CD4-positive, alpha-beta T cell treated with Interleukin-6 for 4 hours (primary cell): Measurements from ENCODE around the gene LZTS2.
A peak's percentile ranks its signal among the peaks of the same experiment; 100 is the strongest.
"Not testable (repeated sequence)": the region's sequence is repeated elsewhere in the genome, so short reads cannot be mapped to it uniquely, and the experiment has no call there.

Source experiments
- DNase-seq: peaks from one replicate; pipeline ENCODE4 v3.0.0-alpha.2; 2020; ENCODE audit warnings: mixed read lengths

The LZTS2 gene

GRCh38 chr10:101034404-101034803 is 34.8 kb downstream of the LZTS2 start:
- DNase-seq: not testable (repeated sequence)

GRCh38 chr10:101035314-101035713 is 35.7 kb downstream of the LZTS2 start:
- no peak for DNase-seq

GRCh38 chr10:101035916-101036702 is 36.5 kb downstream of the LZTS2 start:
- no peak for DNase-seq

- DNase-seq: no peak
These were observed 37.1 kb downstream of the LZTS2 start for GRCh38 chr10:101036726-101037125.

GRCh38 chr10:101038484-101038883 is 38.9 kb downstream of the LZTS2 start:
- DNase-seq: no peak

- no peak for DNase-seq
These were observed 40.5 kb downstream of the LZTS2 start for GRCh38 chr10:101040061-101040460.

- no peak for DNase-seq
These were observed 41.2 kb downstream of the LZTS2 start for GRCh38 chr10:101040851-101041250.

- DNase-seq: peak; percentile 80
These were observed 41.7 kb downstream of the LZTS2 start for GRCh38 chr10:101041252-101041761.

- no peak for DNase-seq
These were observed 42.5 kb downstream of the LZTS2 start for GRCh38 chr10:101042118-101042517.

GRCh38 chr10:101042667-101043362 is 43.2 kb downstream of the LZTS2 start:
- peak; percentile 93 for DNase-seq

- no peak for DNase-seq
These were observed 43.7 kb downstream of the LZTS2 start for GRCh38 chr10:101043363-101043707.

- DNase-seq: no peak
These were observed 44.5 kb downstream of the LZTS2 start for GRCh38 chr10:101044117-101044516.

GRCh38 chr10:101046332-101047238 is 47.0 kb downstream of the LZTS2 start:
- no peak for DNase-seq

GRCh38 chr10:101047268-101047667 is 47.7 kb downstream of the LZTS2 start:
- DNase-seq: no peak

GRCh38 chr10:101047961-101048892 is 48.6 kb downstream of the LZTS2 start:
- DNase-seq: no peak

GRCh38 chr10:101050208-101051069 is 50.8 kb downstream of the LZTS2 start:
- peak; percentile 81 for DNase-seq

- DNase-seq: no peak
These were observed 52.7 kb downstream of the LZTS2 start for GRCh38 chr10:101052285-101052684.

- no peak for DNase-seq
These were observed 53.9 kb downstream of the LZTS2 start for GRCh38 chr10:101053516-101053915.

GRCh38 chr10:101054351-101054750 is 54.7 kb downstream of the LZTS2 start:
- no peak for DNase-seq

- no peak for DNase-seq
These were observed 55.3 kb downstream of the LZTS2 start for GRCh38 chr10:101054876-101055275.

- no peak for DNase-seq
These were observed 55.8 kb downstream of the LZTS2 start for GRCh38 chr10:101055411-101055810.
